Lower leg skin (tissue), 4 donors: ENCODE measurements around the gene TNNC1. TPM values are rescaled to one million over a fixed set of nuclear protein-coding genes. Genes with fewer than 3 reads are reported as not detected.

Experiments used
- DNase-seq, 2 donors: peaks; one replicate each; pipeline ENCODE4 v3.0.0-alpha.2; 2019; ENCODE audit warnings: low spot score in 2 of 2
- H3K4me3 ChIP-seq: fragments of 200-600 bp; sonication (generic); 2 replicates; pipeline ENCODE4 v1.5.1; 2017; ENCODE audit warnings: mild to moderate bottlenecking, low read depth; ENCODE audit not compliant: poor library complexity, severe bottlenecking
- CTCF ChIP-seq, 3 donors: fragments of 450-650 bp; IDR thresholded peaks; one replicate each; pipeline ENCODE4 v1.5.1; 2016; ENCODE audit warnings: antibody characterized with exemption in 3 of 3, mild to moderate bottlenecking in 3 of 3, moderate library complexity in 2 of 3
- POLR2A ChIP-seq, 2 donors: fragments of 450-650 bp; IDR thresholded peaks; one replicate each; pipeline ENCODE4 v1.6.1; 2016 to 2017; ENCODE audit warnings: antibody characterized with exemption in 2 of 2, mild to moderate bottlenecking in 1 of 2, moderate library complexity in 1 of 2
- WGBS, 2 donors: methylation state at CpG; one replicate each; pipeline ENCODE4 v1.1.5; 2018; 5-methylcytosine and 5-hydroxymethylcytosine counted together
- intact Hi-C: fragments of 100-400 bp; cut with DNase I; formaldehyde crosslinking; loops from one replicate; pipeline ENCODE4 v1.15.0; 2023; ENCODE audit warnings: low total_unique reads
- total RNA-seq, 4 donors: library from RNA; depleted of rRNA; stranded (reverse); fragments of >200 nt; gene quantifications; one replicate each; pipeline ENCODE4 v1.1.0, GENCODE V29; 2016

TNNC1 gene
- total RNA-seq, 4 donors from 2014 or later: 6.3 to 73.7 (median 21.3) TPM

DNA sequence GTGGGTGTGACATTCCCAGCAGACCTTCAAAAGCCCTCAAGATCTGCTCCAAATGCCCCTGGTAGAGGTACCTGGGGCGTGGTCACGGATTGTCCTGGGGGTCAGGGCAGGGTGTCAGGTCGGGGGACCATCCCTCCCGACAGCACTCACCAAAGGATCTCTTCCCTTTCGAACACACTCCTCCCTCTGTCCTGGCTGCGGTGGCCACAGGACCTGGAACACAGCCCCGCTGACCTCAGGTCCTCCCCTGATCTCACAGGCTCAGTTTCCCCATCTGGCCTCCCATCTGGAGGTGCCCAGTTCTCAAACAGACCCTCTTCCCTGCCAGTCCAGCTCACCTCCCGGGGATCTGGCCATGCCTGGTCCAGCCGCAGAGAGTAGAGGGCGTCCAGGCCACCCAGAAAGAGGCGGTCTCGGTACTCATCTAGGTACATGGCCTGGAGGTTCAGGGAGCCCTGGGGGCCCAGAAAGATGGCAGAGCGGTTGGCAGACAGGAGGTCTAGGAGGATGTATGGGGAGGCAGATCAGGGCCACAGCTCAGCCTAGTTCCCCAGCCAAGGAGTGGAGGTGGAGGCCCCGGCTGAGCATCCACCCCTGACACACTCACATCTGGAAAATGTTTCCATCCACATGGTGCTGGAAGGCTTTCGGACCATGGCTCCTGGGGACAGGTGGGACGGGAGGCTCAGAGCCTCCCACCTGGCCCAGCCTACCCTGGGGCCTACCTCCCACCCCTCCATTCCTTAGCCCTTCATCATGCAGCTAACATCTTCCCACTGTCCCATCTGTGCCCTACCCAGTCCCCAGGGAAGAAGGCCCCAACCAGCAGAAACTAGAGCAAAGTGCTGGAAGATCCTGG, 11.2 kb downstream of the TNNC1 start:
- peak in 1 of 2 donors; percentile 81 for DNase-seq
- no peak overlapping the region for H3K4me3 ChIP-seq

GRCh38 chr3:52441772-52442332, 12.0 kb downstream of the TNNC1 start:
- TF ChIP-seq CTCF (IDR thresholded peaks at IDR 0.05) (no peak), POLR2A (IDR thresholded peaks at IDR 0.05) (no peak)
- no peak overlapping the region for H3K4me3 ChIP-seq
- intact Hi-C loops: no loop called here
- WGBS, 2 donors: 78 to 83% methylated on average over 12 to 16 of the region's 18 CpGs
- DNase-seq: no peak

More for the DNA sequence above, 11.2 kb downstream of the TNNC1 start:
- WGBS, 2 donors: 89 to 90% methylated on average over 16 of the region's 16 CpGs
- intact Hi-C loops: no loop called here
- TF ChIP-seq POLR2A (IDR thresholded peaks at IDR 0.05): no peak
- no peak for TF ChIP-seq CTCF (IDR thresholded peaks at IDR 0.05)

DNA sequence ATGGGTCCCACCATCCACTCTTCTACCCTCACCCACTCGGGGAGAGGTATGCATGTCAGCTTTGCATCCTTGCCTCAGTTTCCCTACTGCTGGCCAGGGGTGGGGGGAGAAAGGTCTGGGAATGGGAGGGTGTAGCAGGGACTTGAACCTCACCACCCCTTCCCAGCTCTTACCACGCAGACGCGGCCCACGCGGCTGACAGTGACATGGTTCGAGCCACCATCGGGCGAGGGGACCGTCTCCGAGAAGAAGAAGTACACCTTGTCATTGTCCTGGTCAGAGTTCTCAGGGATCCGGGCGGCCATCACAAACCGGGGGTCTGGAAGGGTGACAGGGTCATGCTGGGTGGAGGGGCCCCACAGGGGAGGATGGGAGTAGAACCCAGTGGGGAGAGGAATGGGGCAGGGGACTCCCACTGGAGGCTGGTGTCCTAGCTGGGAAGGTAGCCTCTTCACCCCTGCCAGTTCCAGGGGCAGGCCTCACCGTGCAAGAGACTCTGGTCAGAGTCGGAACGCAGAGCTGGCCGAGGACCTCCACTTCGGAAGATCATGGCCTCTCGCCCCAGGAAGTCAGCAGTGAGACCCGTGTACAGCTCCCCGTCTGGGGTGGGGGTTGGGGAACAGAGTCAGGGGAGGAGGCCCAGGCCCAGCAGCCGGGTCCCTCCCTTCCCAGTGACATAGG, 12.6 kb downstream of the TNNC1 start:
- DNase-seq: peak in 1 of 2 donors; percentile 83
- intact Hi-C loops: no loop called here
- H3K4me3 ChIP-seq: no peak overlapping the region
- TF ChIP-seq CTCF (IDR thresholded peaks at IDR 0.05) (no peak), POLR2A (IDR thresholded peaks at IDR 0.05) (no peak)
- WGBS, 2 donors: 88 to 93% methylated on average over 22 to 23 of the region's 23 CpGs

- H3K4me3 ChIP-seq: no peak overlapping the region
- intact Hi-C loops: no loop called here
- no peak for DNase-seq
- WGBS, 2 donors: 89% methylated on average over 14 of the region's 14 CpGs
- TF ChIP-seq CTCF (IDR thresholded peaks at IDR 0.05): no peak
- TF ChIP-seq POLR2A (IDR thresholded peaks at IDR 0.05): no peak
Measured at GRCh38 chr3:52440671-52441070, 13.2 kb downstream of the TNNC1 start.

- WGBS, 2 donors: 84 to 98% methylated on average over 7 to 10 of the region's 12 CpGs
- intact Hi-C loops: no loop called here
- TF ChIP-seq POLR2A (IDR thresholded peaks at IDR 0.05) (no peak), CTCF (IDR thresholded peaks at IDR 0.05) (no peak)
- H3K4me3 ChIP-seq: no peak overlapping the region
- DNase-seq: peak in 1 of 2 donors; percentile 80
Measured at GRCh38 chr3:52440249-52440551, 13.6 kb downstream of the TNNC1 start.
